ENCODE measurements around the gene SART3.
"Not testable (repeated sequence)": the region's sequence is repeated elsewhere in the genome, so short reads cannot be mapped to it uniquely, and the experiment has no call there.

Gene SART3

GRCh38 chr12:108578813-108579212 is 17.8 kb upstream of the SART3 start:
- no peak for DNase-seq

GRCh38 chr12:108578264-108578663 is 17.3 kb upstream of the SART3 start:
- DNase-seq: no peak

- DNase-seq: no peak
Measured at GRCh38 chr12:108577458-108577857, 16.5 kb upstream of the SART3 start.

- no peak for DNase-seq
Measured at GRCh38 chr12:108576660-108577234, 15.8 kb upstream of the SART3 start.

- DNase-seq: no peak
Measured at GRCh38 chr12:108575199-108575912, 14.4 kb upstream of the SART3 start.

GRCh38 chr12:108574276-108574675 is 13.3 kb upstream of the SART3 start:
- not testable (repeated sequence) for DNase-seq

- DNase-seq: no peak
Measured at GRCh38 chr12:108573317-108573716, 12.3 kb upstream of the SART3 start.

GRCh38 chr12:108572166-108572790 is 11.3 kb upstream of the SART3 start:
- DNase-seq: peak; percentile 23

- DNase-seq: no peak
Measured at GRCh38 chr12:108571609-108572165, 10.7 kb upstream of the SART3 start.

GRCh38 chr12:108570743-108571608 is 10.0 kb upstream of the SART3 start:
- peak; percentile 35 for DNase-seq

- DNase-seq: no peak
Measured at GRCh38 chr12:108568338-108569154, 7.6 kb upstream of the SART3 start.

GRCh38 chr12:108567406-108568337 is 6.7 kb upstream of the SART3 start:
- peak; percentile 77 for DNase-seq

GRCh38 chr12:108566452-108566851 is 5.5 kb upstream of the SART3 start:
- DNase-seq: no peak

GRCh38 chr12:108565976-108566375 is 5.0 kb upstream of the SART3 start:
- DNase-seq: peak; percentile 47

- DNase-seq: peak; percentile 19
Measured at GRCh38 chr12:108565146-108565545, 4.2 kb upstream of the SART3 start.

- DNase-seq: no peak
Measured at GRCh38 chr12:108564724-108565123, 3.8 kb upstream of the SART3 start.

- no peak for DNase-seq
Measured at GRCh38 chr12:108563804-108564151, 2.8 kb upstream of the SART3 start.

- peak; percentile 90 for DNase-seq
Measured at GRCh38 chr12:108563136-108563803, 2.3 kb upstream of the SART3 start.

GRCh38 chr12:108562348-108563135 is 1.6 kb upstream of the SART3 start, which contains the start of gene ISCU:
ISCU (plus strand) TSS chr12:108562596; CDS start chr12:108562623, 27 bp downstream.
- DNase-seq: peak; percentile 100
